ENCODE data around the gene LAMA5.

LAMA5 gene

GRCh38 chr20:62311832-62312661, 55.1 kb downstream of the LAMA5 start:
- no peak for DNase-seq

- DNase-seq: no peak
These were observed 56.0 kb downstream of the LAMA5 start for GRCh38 chr20:62311150-62311549.

- DNase-seq: no peak
These were observed 56.4 kb downstream of the LAMA5 start for GRCh38 chr20:62310757-62311121.

- no peak for DNase-seq
These were observed 57.0 kb downstream of the LAMA5 start for GRCh38 chr20:62309947-62310756.

- DNase-seq: no peak
These were observed 57.7 kb downstream of the LAMA5 start for GRCh38 chr20:62309198-62309944.

GRCh38 chr20:62308102-62308822, 58.9 kb downstream of the LAMA5 start:
- DNase-seq: no peak

- DNase-seq: no peak
These were observed 59.6 kb downstream of the LAMA5 start for GRCh38 chr20:62307226-62308101.

- no peak for DNase-seq
These were observed 60.5 kb downstream of the LAMA5 start for GRCh38 chr20:62306414-62307187.

GRCh38 chr20:62305765-62306413, 61.2 kb downstream of the LAMA5 start:
- DNase-seq: no peak

- DNase-seq: no peak
These were observed 61.9 kb downstream of the LAMA5 start for GRCh38 chr20:62305149-62305764.

GRCh38 chr20:62304331-62305148, 62.6 kb downstream of the LAMA5 start:
- no peak for DNase-seq

- DNase-seq: no peak
These were observed 63.5 kb downstream of the LAMA5 start for GRCh38 chr20:62303340-62304226.

- DNase-seq: no peak
These were observed 64.1 kb downstream of the LAMA5 start for GRCh38 chr20:62303062-62303339.

GRCh38 chr20:62302341-62303061, 64.6 kb downstream of the LAMA5 start, which contains the start of gene ADRM1:
ADRM1 (plus strand) TSS chr20:62302997; CDS start chr20:62303569, 572 bp downstream.
- peak; percentile 92 for DNase-seq

GRCh38 chr20:62301773-62302340, 65.3 kb downstream of the LAMA5 start:
- peak; percentile 84 for DNase-seq

GRCh38 chr20:62301111-62301668, 65.9 kb downstream of the LAMA5 start:
- DNase-seq: no peak

- DNase-seq: no peak
These were observed 66.8 kb downstream of the LAMA5 start for GRCh38 chr20:62300319-62300718.

Measured in NK-92 treated with Interleukin-12 subunit alpha and Interleukin-12 subunit beta, amount 100 ng/mL, for 24 hours (cell line).